Endometrial microvascular endothelial cells (primary cell): ENCODE data around the gene SHE. TPM values are rescaled to one million over a fixed set of nuclear protein-coding genes. Genes with fewer than 3 reads are reported as not detected.

Source experiments
- in situ Hi-C: cut with HindIII; loops from 2 replicates; pipeline ENCODE4 v1.10.0; 2017; ENCODE audit warnings: low sequenced_read_pairs, low pct_unique_long_range_greater_than_20kb; ENCODE audit errors: inconsistent ontology term
- total RNA-seq: library from RNA; depleted of rRNA; stranded (reverse); fragments of >200 nt; gene quantifications from one replicate; pipeline ENCODE4 v1.2.3, GENCODE V29; 2015; ENCODE audit errors: inconsistent ontology term

SHE gene
- total RNA-seq, 1 donor from 2014 or later = 24.9 TPM

- in situ Hi-C loops = no loop called here
Observed at GRCh38 chr1:154485106-154485505, 17.1 kb downstream of the SHE start.

- in situ Hi-C loops = no loop called here
Observed at GRCh38 chr1:154483941-154484803, 18.0 kb downstream of the SHE start.

- in situ Hi-C loops = no loop called here
Observed at GRCh38 chr1:154481053-154481452, 21.2 kb downstream of the SHE start.

- in situ Hi-C loops = no loop called here
Observed at GRCh38 chr1:154479764-154480421, 22.3 kb downstream of the SHE start.

- in situ Hi-C loops = no loop called here
Observed at GRCh38 chr1:154478639-154479038, 23.6 kb downstream of the SHE start.

GRCh38 chr1:154478013-154478412 is 24.2 kb downstream of the SHE start:
- in situ Hi-C loops = no loop called here

- in situ Hi-C loops = no loop called here
Observed at GRCh38 chr1:154476791-154477190, 25.4 kb downstream of the SHE start.

GRCh38 chr1:154474802-154475201 is 27.4 kb downstream of the SHE start:
- in situ Hi-C loops = no loop called here

- in situ Hi-C loops = no loop called here
Observed at GRCh38 chr1:154471304-154471703, 30.9 kb downstream of the SHE start.

GRCh38 chr1:154469844-154470560 is 32.2 kb downstream of the SHE start:
- in situ Hi-C loops = no loop called here

GRCh38 chr1:154468535-154469250 is 33.5 kb downstream of the SHE start:
- in situ Hi-C loops = no loop called here

- in situ Hi-C loops = no loop called here
Observed at GRCh38 chr1:154467434-154468102, 34.6 kb downstream of the SHE start.

- in situ Hi-C loops = no loop called here
Observed at GRCh38 chr1:154466921-154467417, 35.2 kb downstream of the SHE start.

GRCh38 chr1:154466206-154466605 is 36.0 kb downstream of the SHE start:
- in situ Hi-C loops = no loop called here

- in situ Hi-C loops = no loop called here
Observed at GRCh38 chr1:154465621-154466195, 36.5 kb downstream of the SHE start.

- in situ Hi-C loops = no loop called here
Observed at GRCh38 chr1:154463512-154463990, 38.7 kb downstream of the SHE start.

GRCh38 chr1:154460695-154461260 is 41.4 kb downstream of the SHE start:
- in situ Hi-C loops = no loop called here

GRCh38 chr1:154459080-154459479 is 43.1 kb downstream of the SHE start:
- in situ Hi-C loops = no loop called here
